MCF 10A (cell line): ENCODE measurements around the gene CIB4. TPM values are rescaled to one million over a fixed set of nuclear protein-coding genes. Genes with fewer than 3 reads are reported as not detected.

Experiments
- Bru-seq: library from RNA; stranded (reverse); fragments of 400-500 nt; gene quantifications from one replicate; lab custom pipeline; 2021; lab: Mats Ljungman, UMichigan
- BruChase-seq, 2 experiments: library from RNA; stranded (reverse); fragments of 400-500 nt; gene quantifications; one replicate each; lab custom pipeline; 2021; lab: Mats Ljungman, UMichigan
- BruUV-seq: library from RNA; stranded (reverse); fragments of 400-500 nt; replicated peaks from 2 replicates; lab custom pipeline; 2021; lab: Mats Ljungman, UMichigan
- CTCF ChIA-PET: fragments of 300-600 bp; sonication (Branson Sonifier 250); formaldehyde crosslinking; extraction: SDS; loops from one replicate; lab custom pipeline; 2021; ENCODE audit warnings: antibody characterized with exemption, inconsistent platforms; lab: Yijun Ruan, JAX
- POLR2A ChIA-PET: fragments of 300-600, 350-650 bp; sonication (Branson Sonifier 250); formaldehyde crosslinking; extraction: SDS; loops from one replicate; lab custom pipeline; 2020; ENCODE audit warnings: antibody characterized with exemption, inconsistent platforms; lab: Yijun Ruan, JAX
- DNase-seq: peaks from one replicate; pipeline ENCODE4 v3.0.0-alpha.2; 2018; ENCODE audit not compliant: unreplicated experiment
- H3K27ac Mint-ChIP-seq: one replicate; pipeline ENCODE4 v1.8.0; 2022; ENCODE audit warnings: mild to moderate bottlenecking, low read depth, mixed read lengths; ENCODE audit not compliant: unreplicated experiment
- H3K27me3 Mint-ChIP-seq: one replicate; pipeline ENCODE4 v1.8.0; 2022; ENCODE audit warnings: mixed read lengths; ENCODE audit not compliant: insufficient read depth, unreplicated experiment
- H3K36me3 Mint-ChIP-seq: one replicate; pipeline ENCODE4 v1.8.0; 2022; ENCODE audit warnings: mild to moderate bottlenecking, moderate library complexity, mixed read lengths; ENCODE audit not compliant: insufficient read depth, unreplicated experiment
- H3K4me1 Mint-ChIP-seq: one replicate; pipeline ENCODE4 v1.8.0; 2022; ENCODE audit warnings: mixed read lengths; ENCODE audit not compliant: insufficient read depth, unreplicated experiment
- H3K4me3 Mint-ChIP-seq: one replicate; pipeline ENCODE4 v1.8.0; 2022; ENCODE audit warnings: mild to moderate bottlenecking, moderate library complexity, mixed read lengths; ENCODE audit not compliant: unreplicated experiment
- H3K9me3 Mint-ChIP-seq: one replicate; pipeline ENCODE4 v1.8.0; 2022; ENCODE audit warnings: mixed read lengths; ENCODE audit not compliant: unreplicated experiment
- intact Hi-C: fragments of 100-400 bp; cut with micrococcal nuclease; formaldehyde crosslinking; loops from 2 replicates; pipeline ENCODE4 v1.14.1; 2022
- long read RNA-seq: library from polyadenylated mRNA; stranded (forward); transcript quantifications from one replicate; pipeline ENCODE4 v2.0.0, GENCODE V29; 2022
- total RNA-seq: library from RNA; stranded (reverse); gene quantifications from 2 replicates; pipeline ENCODE4 v1.2.3, GENCODE V29; 2022
- TF ChIP-seq, protein P1 (sequence below): fragments of 200-600 bp; IDR thresholded peaks from one replicate; pipeline ENCODE4 v1.8.0; 2022; ENCODE audit warnings: antibody characterized with exemption, mild to moderate bottlenecking; ENCODE audit not compliant: unreplicated experiment

Gene CIB4
- total RNA-seq (not detected in 2 replicates), Bru-seq, nascent RNA (not detected), BruChase-seq, experiment 1, labeled RNA remaining after a 6-hour chase (percentile 2 among the genes with signal in this experiment), BruChase-seq, experiment 2, labeled RNA remaining after a 2-hour chase (not detected)
- long read RNA-seq, result 0 reads

DNA sequence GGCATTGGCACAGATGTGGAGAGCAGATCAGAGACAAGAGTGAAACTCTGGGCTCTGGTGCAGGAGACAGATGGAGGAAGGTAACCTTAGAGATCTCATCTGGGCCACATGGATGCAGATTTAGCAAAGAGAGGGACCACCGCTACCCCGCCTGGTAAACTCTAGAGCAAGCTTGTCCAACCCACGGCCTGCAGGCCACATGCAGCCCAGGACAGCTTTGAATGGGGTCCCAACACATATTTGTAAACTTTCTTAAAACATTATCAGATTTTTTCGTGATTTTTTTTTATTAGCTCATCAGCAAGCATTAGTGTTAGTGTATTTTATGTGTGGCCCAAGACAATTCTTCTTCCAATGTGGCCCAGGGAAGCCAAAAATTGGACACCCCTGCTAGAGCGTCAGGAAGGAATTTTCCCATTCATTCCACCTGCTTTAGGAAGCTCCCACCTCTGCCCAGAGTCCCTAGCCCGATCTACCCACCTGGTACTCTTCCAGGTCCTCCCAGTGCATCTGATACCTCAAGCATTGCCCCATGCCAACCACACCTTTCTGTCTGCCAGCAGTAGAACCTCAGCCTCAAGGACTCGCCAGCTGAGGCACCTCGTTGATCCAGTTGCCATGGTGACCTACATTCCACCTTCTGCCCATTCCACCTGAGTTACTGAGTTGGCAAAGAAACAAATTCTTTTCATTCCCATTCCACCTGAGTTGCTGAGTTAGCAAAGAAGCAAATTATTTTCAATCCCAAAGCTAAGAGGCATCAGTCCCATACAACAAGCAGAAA lies at the start of gene CIB4:
Gene CIB4 (minus strand): TSS at position 586 of the 784 bp plus-strand sequence. CDS start 52 bp downstream, at position 534.
- Mint-ChIP-seq H3K4me1 (no peaks in the 10 kb centered on the region), H3K27me3 (peaks cover 37% of the 10 kb centered on the region), H3K4me3 (no peak within 1 kb of the TSS), H3K27ac (no peak within 1 kb of the TSS), H3K36me3 (no peaks in the 10 kb centered on the region), H3K9me3 (no peaks in the 10 kb centered on the region)
- ChIA-PET CTCF (interaction anchor here (1.1 kb wide), 1 partner anchor 36 kb away, joined by 5 read pairs; no protein-coding TSS in a partner anchor), POLR2A (no interaction called here)
- TF ChIP-seq, protein P1, sequence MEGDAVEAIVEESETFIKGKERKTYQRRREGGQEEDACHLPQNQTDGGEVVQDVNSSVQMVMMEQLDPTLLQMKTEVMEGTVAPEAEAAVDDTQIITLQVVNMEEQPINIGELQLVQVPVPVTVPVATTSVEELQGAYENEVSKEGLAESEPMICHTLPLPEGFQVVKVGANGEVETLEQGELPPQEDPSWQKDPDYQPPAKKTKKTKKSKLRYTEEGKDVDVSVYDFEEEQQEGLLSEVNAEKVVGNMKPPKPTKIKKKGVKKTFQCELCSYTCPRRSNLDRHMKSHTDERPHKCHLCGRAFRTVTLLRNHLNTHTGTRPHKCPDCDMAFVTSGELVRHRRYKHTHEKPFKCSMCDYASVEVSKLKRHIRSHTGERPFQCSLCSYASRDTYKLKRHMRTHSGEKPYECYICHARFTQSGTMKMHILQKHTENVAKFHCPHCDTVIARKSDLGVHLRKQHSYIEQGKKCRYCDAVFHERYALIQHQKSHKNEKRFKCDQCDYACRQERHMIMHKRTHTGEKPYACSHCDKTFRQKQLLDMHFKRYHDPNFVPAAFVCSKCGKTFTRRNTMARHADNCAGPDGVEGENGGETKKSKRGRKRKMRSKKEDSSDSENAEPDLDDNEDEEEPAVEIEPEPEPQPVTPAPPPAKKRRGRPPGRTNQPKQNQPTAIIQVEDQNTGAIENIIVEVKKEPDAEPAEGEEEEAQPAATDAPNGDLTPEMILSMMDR, result no peak
- BruUV-seq, result no TSS peak
- DNase-seq, result peak; percentile 47
- intact Hi-C loops, result no loop called here

DNA sequence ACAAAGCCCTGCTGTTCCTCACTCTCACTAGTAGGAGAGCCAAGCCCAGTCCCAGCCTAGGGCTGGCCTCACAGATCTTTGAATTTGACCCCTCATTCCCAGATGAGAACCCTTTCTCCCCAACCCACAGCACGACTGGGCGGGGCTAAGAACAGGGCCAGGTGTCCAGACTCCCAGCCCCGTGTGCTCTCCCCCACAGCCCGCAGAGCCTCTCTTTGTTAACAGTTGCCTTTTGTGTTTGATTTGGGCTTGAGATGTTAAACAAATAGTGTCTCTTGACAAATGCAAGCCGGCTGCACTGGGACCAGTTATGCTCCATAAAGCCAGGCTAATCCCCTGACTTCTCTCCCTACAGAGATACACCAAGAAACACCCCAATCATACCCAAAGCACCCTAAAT lies 46.6 kb upstream of the CIB4 start:
- DNase-seq, result no peak
- Mint-ChIP-seq H3K27me3 (peaks cover 70% of the 10 kb centered on the region), H3K4me1 (peaks cover 5% of the 10 kb centered on the region), H3K36me3 (no peaks in the 10 kb centered on the region), H3K27ac (no peak overlapping the region), H3K9me3 (no peaks in the 10 kb centered on the region), H3K4me3 (no peak overlapping the region)
- ChIA-PET CTCF (no interaction called here), POLR2A (no interaction called here)
- BruUV-seq, result no TSS peak
- intact Hi-C loops, result no loop called here
- TF ChIP-seq, protein P1, result no peak

DNA sequence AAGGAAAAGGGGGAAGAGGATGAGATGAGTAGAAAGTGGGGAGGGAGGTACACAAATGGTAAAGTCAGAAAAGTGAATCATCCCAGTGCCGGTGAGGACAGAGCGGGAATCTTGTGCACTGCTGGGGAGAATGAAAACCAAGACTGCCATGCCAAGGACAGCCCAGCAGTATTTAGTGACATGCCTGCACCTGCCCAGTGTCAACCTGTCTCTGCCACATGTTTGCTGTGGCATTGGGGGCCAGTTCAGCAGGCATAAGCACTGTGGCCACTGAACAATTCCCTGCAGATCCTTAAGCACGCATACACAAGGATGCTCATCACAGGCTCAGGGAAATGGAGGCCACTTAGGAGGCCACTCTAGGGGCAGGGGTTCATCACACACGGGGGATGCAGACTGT lies 46.2 kb upstream of the CIB4 start:
- CTCF ChIA-PET, result no interaction called here
- no peak for DNase-seq
- Mint-ChIP-seq H3K9me3 (no peaks in the 10 kb centered on the region), H3K4me3 (no peak overlapping the region), H3K27me3 (peaks cover 70% of the 10 kb centered on the region), H3K36me3 (no peaks in the 10 kb centered on the region), H3K27ac (no peak overlapping the region), H3K4me1 (peaks cover 4% of the 10 kb centered on the region)
- intact Hi-C loops, result no loop called here
- POLR2A ChIA-PET, result no interaction called here
- TF ChIP-seq, protein P1, result no peak
- no TSS peak for BruUV-seq
